ENCODE data around the gene MREG.

The MREG gene

DNA sequence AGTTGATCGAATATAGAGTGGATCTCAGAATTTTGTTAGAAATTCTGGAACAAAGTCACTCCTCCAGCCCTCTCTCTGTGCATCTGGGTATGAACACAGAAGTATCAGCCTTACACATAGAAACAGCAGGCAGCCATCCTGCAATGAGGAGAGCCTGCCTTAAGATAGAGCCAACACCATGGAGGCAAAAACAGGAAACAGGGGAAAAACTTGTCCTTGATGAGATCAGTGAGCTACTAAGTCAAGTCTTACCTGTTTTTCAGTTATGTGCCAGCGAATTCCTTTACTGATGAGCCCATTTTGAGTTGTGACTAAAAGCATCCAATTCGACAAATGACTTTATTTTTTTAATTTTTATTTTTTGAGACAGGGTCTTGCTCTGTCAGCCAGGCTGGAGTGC, 26.6 kb upstream of the MREG start:
- Histone ChIP-seq H2AFZ (ENCODE audit: low read depth) (no peak overlapping the region), H4K20me1 (ENCODE audit: insufficient read depth) (no peaks in the 10 kb centered on the region)
- TF ChIP-seq, protein P1, sequence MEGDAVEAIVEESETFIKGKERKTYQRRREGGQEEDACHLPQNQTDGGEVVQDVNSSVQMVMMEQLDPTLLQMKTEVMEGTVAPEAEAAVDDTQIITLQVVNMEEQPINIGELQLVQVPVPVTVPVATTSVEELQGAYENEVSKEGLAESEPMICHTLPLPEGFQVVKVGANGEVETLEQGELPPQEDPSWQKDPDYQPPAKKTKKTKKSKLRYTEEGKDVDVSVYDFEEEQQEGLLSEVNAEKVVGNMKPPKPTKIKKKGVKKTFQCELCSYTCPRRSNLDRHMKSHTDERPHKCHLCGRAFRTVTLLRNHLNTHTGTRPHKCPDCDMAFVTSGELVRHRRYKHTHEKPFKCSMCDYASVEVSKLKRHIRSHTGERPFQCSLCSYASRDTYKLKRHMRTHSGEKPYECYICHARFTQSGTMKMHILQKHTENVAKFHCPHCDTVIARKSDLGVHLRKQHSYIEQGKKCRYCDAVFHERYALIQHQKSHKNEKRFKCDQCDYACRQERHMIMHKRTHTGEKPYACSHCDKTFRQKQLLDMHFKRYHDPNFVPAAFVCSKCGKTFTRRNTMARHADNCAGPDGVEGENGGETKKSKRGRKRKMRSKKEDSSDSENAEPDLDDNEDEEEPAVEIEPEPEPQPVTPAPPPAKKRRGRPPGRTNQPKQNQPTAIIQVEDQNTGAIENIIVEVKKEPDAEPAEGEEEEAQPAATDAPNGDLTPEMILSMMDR (conservative IDR thresholded peaks at IDR 0.05; ENCODE audit: low read depth, low read length) = no peak

DNA sequence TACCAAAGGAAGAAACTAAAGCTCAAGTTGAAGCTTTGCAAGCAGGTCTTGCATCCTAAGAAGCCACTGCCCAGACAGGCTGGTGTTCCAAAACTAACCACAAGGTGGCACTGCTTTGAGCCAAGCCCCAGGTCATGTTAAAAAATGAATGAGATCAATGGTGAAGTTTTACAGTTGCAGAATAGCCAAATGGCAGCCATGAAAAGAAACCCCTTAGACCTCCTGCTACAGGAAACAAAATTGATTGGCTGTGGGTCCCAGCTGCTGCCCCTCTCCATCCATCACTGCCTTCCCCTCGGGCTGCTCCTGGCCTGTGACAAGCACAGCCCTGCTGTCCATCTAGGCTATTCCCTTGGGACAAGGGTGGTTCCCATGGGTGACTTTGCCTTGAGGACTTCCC, 20.7 kb upstream of the MREG start:
- Histone ChIP-seq H3K79me2 (ENCODE audit: insufficient read depth, low read depth) (no peaks in the 10 kb centered on the region), H3K9ac (no peak overlapping the region), H3K27ac (no peak overlapping the region), H3K4me2 (no peak overlapping the region), H3K36me3 (ENCODE audit: insufficient read depth) (no peaks in the 10 kb centered on the region), H4K20me1 (ENCODE audit: insufficient read depth) (no peaks in the 10 kb centered on the region), H3K4me1 (ENCODE audit: low read depth, poor library complexity, severe bottlenecking) (peaks cover 22% of the 10 kb centered on the region), H3K27me3 (ENCODE audit: insufficient read depth, low read depth) (no peaks in the 10 kb centered on the region), H2AFZ (ENCODE audit: low read depth) (no peak overlapping the region), H3K4me3 (IDR thresholded peaks at IDR 0.05; ENCODE audit: insufficient read depth, low read depth, low read length) (no peak overlapping the region)
- TF ChIP-seq, protein P1 (conservative IDR thresholded peaks at IDR 0.05; ENCODE audit: low read depth, low read length) = peak; percentile 86

More for the DNA sequence above, 26.6 kb upstream of the MREG start:
- Histone ChIP-seq H3K4me2 (no peak overlapping the region), H3K27me3 (ENCODE audit: insufficient read depth, low read depth) (no peaks in the 10 kb centered on the region), H3K4me3 (IDR thresholded peaks at IDR 0.05; ENCODE audit: insufficient read depth, low read depth, low read length) (no peak overlapping the region), H3K36me3 (ENCODE audit: insufficient read depth) (no peaks in the 10 kb centered on the region), H3K27ac (no peak overlapping the region), H3K4me1 (ENCODE audit: low read depth, poor library complexity, severe bottlenecking) (peaks cover 7% of the 10 kb centered on the region), H3K79me2 (ENCODE audit: insufficient read depth, low read depth) (no peaks in the 10 kb centered on the region), H3K9ac (no peak overlapping the region)

- H3K4me3 ChIP-seq (IDR thresholded peaks at IDR 0.05; ENCODE audit: insufficient read depth, low read depth, low read length) = no peak overlapping the region
- H3K79me2 ChIP-seq (ENCODE audit: insufficient read depth, low read depth) = no peaks in the 10 kb centered on the region
- H3K27ac ChIP-seq = no peak overlapping the region
- no peaks in the 10 kb centered on the region for H4K20me1 ChIP-seq (ENCODE audit: insufficient read depth)
- H3K27me3 ChIP-seq (ENCODE audit: insufficient read depth, low read depth) = no peaks in the 10 kb centered on the region
- H3K9ac ChIP-seq = no peak overlapping the region
- no peaks in the 10 kb centered on the region for H3K36me3 ChIP-seq (ENCODE audit: insufficient read depth)
- TF ChIP-seq, protein P1 (conservative IDR thresholded peaks at IDR 0.05; ENCODE audit: low read depth, low read length) = no peak
- H3K4me1 ChIP-seq (ENCODE audit: low read depth, poor library complexity, severe bottlenecking) = peaks cover 22% of the 10 kb centered on the region
- H3K4me2 ChIP-seq = no peak overlapping the region
- no peak overlapping the region for H2AFZ ChIP-seq (ENCODE audit: low read depth)
These were observed 20.1 kb upstream of the MREG start for GRCh38 chr2:216033403-216033802.

- H3K4me3 ChIP-seq (IDR thresholded peaks at IDR 0.05; ENCODE audit: insufficient read depth, low read depth, low read length) = no peak overlapping the region
These were observed 18.8 kb upstream of the MREG start for GRCh38 chr2:216031960-216032689.

More at GRCh38 chr2:216031960-216032689, 18.8 kb upstream of the MREG start:
- TF ChIP-seq, protein P1 (conservative IDR thresholded peaks at IDR 0.05; ENCODE audit: low read depth, low read length) = no peak
- H3K4me2 ChIP-seq = no peak overlapping the region
- H3K27ac ChIP-seq = no peak overlapping the region
- no peak overlapping the region for H3K9ac ChIP-seq
- H3K79me2 ChIP-seq (ENCODE audit: insufficient read depth, low read depth) = no peaks in the 10 kb centered on the region
- no peak overlapping the region for H2AFZ ChIP-seq (ENCODE audit: low read depth)
- no peaks in the 10 kb centered on the region for H3K36me3 ChIP-seq (ENCODE audit: insufficient read depth)
- peaks cover 26% of the 10 kb centered on the region for H3K4me1 ChIP-seq (ENCODE audit: low read depth, poor library complexity, severe bottlenecking)
- no peaks in the 10 kb centered on the region for H3K27me3 ChIP-seq (ENCODE audit: insufficient read depth, low read depth)
- no peaks in the 10 kb centered on the region for H4K20me1 ChIP-seq (ENCODE audit: insufficient read depth)

Data from KMS-11 (cell line).